HG03378 (cell line): ENCODE measurements around the gene UMPS.
A peak's percentile ranks its signal among the peaks of the same experiment; 100 is the strongest.
"Not testable (repeated sequence)": the region's sequence is repeated elsewhere in the genome, so short reads cannot be mapped to it uniquely, and the experiment has no call there.

Source experiments
- ATAC-seq: cut with Tn5 transposase; IDR thresholded peaks from one replicate; pipeline ENCODE4 v1.9.1; 2021; ENCODE audit warnings: mild to moderate bottlenecking, moderate library complexity; ENCODE audit not compliant: unreplicated experiment

Gene UMPS

DNA sequence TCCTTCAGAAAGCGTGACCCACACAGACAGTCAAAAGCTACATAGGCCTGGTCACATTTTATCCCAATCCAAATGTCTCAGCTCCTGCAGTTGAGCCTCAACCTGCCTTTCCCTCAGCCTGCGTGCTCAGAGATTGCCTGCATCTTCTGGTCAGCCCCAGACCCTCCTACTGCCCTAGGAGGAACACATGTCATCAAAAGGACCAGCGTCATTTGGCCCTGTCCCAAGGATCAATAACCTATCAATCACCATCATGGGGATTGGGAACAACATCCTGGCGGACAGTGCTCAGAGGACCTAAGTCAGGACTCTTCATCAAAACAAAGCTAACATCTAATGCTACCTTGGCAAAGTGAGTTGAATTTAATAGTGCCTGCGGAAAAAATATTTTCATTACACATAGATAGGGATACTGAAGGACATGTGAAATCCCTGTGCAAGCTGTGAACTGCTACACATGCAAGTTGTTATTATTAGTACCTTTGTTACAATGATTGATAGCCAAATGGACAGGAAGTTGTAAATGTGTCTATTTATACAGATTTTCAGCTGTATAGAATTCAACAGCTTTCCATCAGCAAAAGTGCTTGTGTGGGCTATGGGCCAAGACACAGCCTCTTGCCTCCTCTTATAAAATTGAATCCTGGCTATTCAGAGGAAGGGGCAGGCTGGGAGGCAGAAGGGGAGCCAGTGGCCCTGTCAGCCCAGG, 47.7 kb downstream of the UMPS start:
- no peak for ATAC-seq

DNA sequence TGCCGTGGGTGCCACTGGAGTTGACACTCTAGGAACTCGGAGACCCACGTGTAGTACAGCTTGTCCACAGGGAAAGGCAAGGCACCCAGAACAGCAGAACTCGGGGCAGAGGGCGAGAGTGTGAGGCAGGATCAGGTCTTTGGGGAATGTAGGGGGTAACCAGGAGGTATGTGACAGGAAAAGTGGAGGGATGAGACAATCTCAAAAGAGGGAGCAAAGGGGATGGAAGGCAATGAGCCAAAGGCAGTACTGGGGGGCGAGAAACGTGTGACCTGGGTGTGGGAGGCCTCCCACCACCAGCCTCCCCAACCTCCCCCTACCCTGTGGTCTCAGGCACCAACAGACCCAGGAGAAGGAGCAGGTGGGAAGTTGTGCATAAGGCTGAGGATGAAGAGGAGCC, 48.9 kb downstream of the UMPS start:
- no peak for ATAC-seq

DNA sequence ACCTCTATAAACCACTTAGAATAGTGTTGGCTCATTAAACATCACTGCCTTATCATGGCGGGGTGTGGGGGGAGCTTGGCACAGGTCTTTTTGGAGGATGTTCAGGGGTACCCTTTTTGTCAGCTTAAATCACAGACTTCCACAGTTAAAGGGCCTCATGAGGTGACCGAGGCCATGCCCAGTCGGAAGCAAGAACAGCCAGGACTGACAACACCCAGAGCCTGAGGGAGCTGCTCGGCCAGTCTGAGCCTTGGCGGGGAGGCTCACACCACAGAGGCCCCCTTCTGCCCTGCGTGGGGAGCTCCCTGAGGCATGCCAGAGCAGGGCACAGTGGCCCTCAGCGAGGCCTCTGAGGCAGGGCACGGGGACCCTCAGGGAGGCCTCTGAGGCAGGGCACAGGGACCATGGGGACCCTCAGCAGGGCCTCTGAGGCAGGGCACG, 49.5 kb downstream of the UMPS start:
- ATAC-seq, result no peak

GRCh38 chr3:124780356-124780755, 50.1 kb downstream of the UMPS start:
- no peak for ATAC-seq

DNA sequence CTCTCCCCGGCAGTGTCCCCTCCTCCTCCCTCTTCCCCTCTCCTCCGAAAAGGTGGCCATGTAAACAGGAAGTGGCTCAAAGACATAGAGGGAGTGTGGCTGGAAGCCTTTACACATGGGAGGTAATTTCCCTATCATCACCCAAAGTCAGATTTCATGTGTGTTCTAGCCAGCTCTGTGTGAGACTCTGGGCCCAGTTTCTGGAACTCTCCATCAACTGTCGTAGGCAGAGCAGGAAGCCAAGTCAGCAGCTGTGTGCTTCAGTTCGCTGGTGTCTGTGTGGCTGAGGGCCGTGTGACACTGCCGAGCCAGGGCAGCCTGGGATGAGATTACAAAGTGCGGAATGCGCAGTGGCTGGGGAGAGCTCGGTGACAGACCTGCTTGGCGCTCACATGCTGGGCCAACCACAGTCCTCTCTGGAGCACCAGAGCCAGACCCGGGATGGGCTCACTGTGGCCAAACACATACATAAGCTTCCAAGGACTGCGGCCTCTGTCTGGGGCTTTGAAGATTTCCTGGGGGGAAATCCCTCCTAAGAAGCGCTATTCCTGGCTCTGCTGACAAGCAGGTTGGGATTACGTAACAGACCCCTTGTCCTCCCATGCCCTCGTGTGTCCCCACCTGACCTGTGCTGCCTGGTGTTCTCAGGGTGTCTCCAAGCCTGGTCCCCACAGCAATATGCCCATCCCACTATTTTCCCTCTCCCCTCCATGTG, 50.7 kb downstream of the UMPS start:
- no peak for ATAC-seq

DNA sequence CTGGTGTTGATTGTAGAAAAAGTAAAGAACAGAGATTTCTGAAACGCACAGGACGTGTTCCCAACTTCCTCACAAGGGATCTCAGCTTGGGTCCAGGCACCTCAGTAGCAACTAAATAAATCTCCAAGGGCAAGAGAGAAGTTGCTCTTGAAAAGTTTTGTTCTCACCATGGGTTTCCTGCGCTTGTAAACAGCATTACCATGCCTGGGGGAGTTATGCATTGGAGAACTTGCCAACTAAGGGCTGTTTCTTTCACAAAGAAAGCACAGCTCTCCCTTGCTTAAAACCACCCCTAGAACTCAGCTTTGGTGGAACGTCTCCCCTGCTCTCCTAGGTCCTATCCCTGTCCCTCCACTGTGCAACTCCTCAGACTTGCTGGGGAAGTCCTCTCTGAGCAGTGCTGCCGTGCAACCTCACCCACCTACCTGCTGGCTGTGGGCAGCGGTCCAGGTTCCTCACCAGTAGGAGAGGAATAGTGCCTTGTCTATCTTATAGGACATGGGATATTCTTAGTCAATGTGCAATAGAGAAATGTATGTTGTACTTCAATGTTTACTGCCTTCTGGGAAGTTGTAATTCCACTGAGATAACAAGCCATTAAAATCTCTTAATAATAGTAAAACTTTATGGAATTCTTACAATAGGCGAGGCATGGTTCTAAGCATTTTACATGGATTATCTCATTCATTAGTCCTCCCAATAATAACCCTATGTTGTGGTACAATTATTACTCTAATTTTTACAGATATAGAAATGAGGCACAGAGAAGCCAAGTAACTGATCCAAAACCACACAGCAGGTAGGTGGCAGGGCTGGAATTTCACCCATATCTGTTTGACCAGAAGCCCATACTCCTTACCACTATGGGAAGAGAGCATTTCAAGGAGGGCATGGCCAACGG, 51.5 kb downstream of the UMPS start:
- no peak for ATAC-seq

DNA sequence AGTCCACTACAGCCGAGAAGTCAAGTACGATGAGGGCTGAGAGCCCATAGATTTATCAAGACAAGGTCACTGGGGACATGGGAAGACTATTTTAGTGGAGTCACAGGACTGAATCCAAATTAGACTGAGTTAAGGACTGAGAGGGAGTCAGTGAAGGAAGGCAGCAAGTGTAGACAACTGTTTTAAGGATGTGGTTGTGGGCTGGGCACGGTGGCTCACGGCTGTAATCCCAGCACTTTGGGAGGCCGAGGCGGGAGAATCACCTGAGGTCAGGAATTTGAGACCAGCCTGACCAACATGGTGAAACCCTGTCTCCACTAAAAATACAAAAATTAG, 52.1 kb downstream of the UMPS start:
- ATAC-seq, result not testable (repeated sequence)

- no peak for ATAC-seq
These were observed 53.4 kb downstream of the UMPS start for GRCh38 chr3:124783696-124784095.

DNA sequence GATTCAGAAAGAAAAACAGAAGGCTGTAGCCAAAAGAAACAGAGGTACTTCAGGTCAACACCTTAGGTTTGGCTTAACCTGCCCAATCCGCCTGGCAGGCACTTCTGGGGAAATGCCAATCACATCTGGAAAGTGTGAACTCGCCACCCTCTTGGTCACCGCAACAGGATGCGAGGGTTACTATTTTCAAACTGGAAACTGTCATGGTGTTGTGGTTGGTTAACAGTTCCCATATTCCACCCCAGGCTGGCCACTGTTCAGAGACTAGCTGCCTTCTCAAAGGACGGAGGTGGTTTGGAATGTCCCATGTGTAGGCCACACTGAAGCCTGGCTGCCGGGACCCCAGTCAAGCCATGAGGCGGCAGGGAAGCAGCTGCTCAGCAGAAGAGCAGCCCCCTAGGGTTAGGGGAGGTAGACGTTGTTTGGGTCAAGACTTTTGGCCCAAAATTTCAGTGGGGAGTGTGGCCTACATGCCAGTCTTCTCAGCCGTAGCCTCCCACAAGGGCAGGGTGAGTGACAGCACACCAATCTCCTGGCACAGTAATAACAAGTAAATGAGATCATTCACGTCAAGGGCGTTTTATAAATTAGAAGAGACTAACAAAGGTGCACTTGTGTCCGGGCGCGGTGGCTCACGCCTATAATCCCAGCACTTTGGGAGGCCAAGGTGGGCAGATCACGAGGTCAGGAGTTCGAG, 54.6 kb downstream of the UMPS start:
- peak; percentile 61 for ATAC-seq

- no peak for ATAC-seq
These were observed 55.7 kb downstream of the UMPS start for GRCh38 chr3:124785973-124786372.

DNA sequence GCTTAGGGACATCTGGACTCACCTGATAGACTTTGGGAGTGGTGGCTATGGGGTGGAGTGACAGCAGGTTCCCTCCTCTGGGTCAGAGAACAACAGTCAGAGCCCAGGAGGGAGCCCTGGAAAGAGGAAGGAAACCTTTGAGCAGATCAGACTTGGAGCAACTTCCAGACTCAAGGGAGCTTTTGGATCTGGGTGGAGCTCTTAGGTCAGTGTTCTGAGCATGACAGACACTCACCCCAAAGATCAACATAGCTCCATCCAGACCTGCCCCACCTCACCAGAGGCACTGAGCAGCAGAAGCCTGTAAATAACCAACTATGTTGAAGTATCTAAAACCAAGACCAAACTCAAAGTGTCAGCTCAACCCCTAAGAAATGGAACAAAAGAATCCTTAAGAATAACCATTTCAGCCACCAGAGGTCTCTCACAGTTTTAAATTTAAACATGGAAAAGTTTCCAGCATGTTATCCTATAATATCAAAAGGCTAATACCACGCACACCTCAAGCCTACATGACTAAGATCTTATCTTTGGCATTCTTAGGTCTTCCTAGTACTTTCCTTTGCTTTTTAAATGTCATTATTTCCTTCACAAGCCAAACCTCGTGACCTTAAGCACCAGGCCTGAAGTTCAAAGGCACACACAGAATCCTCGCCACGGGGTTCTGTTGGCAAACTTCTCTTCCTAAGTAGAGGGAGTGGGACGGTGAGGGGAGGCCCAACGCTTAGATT, 56.4 kb downstream of the UMPS start:
- ATAC-seq, result no peak

GRCh38 chr3:124787476-124788195, 57.4 kb downstream of the UMPS start:
- ATAC-seq, result no peak

DNA sequence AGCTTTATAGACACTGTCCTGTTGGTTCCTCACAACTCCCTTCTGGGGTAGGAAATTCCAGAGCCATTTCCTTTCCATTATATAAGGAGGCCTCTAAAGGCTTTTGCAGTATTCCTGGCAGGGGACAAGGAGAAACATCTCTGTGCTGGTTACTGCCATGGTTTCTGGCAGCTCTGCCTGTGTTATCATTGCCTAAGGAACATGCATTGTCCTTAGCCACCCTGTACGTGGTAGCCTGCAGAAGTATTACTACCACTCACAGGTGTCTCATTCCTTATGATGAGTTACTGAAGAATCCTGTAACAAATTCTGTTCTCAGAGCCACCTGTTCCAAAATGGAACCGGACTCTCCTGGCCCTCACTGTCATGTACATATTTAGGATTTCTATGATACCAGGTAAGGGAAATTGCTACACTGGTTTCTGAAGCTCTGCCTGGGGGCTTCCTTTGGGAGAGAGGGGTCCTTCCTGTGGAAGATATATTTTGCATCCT, 58.0 kb downstream of the UMPS start:
- ATAC-seq, result no peak

GRCh38 chr3:124789103-124789502, 58.9 kb downstream of the UMPS start:
- ATAC-seq, result not testable (repeated sequence)

DNA sequence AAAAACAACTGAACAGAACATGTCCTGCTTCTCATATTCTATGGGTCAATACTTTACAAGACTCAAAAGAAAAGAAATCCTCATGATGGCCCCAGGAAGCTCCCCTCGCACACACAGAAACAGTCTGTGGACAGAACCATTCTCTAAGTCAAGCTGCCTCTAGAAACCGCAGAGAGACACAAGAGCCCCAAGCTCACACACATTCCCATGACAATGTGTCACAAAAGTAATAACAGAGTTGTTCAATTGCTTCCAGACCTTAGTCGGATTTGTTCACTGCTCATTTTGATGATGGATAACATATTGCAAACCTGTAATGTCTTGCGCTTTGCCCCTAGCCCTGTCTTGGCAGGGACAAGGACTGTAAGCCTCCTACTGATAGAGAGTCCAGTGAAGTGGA, 60.9 kb downstream of the UMPS start:
- ATAC-seq, result no peak

DNA sequence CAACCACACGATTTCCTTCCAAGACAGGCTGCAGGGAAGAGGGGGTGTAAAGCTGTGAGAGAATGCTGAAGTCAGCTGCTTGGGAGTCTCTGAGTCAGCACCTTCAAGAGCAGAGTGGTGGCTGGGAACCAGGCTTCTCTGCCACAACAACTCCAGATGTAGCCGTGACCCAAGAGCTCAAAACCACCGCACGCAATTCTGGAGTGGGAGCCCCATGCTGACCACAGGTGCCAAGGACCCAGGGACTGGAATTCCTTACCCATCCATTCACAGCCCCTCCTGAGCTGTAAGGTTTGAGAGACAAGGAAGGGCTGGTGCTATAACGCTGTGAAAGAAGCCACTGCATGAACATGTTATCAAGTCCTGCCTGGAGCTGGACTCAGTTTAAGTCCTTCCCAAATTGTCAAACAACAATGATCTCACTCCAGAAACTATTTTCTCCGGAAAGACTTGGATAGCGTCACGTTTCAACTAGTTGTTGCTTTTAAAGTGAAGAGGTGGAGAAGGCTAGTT, 61.4 kb downstream of the UMPS start:
- no peak for ATAC-seq

GRCh38 chr3:124792341-124793040, 62.2 kb downstream of the UMPS start:
- ATAC-seq, result no peak

GRCh38 chr3:124793054-124793739, 62.9 kb downstream of the UMPS start:
- ATAC-seq, result no peak
